8988T (cell line): Measurements from ENCODE around the gene TMEM107.

Source experiments
- DNase-seq: peaks from one replicate; pipeline ENCODE4 v3.0.0; 2011

The TMEM107 gene

GRCh38 chr17:8161289-8162232 is 14.6 kb downstream of the TMEM107 start:
- DNase-seq, result no peak

- DNase-seq, result no peak
Observed at GRCh38 chr17:8160741-8161221, 15.4 kb downstream of the TMEM107 start.

- DNase-seq, result no peak
Observed at GRCh38 chr17:8160224-8160577, 16.0 kb downstream of the TMEM107 start.

GRCh38 chr17:8159459-8160223 is 16.5 kb downstream of the TMEM107 start:
- DNase-seq, result no peak

- DNase-seq, result no peak
Observed at GRCh38 chr17:8159032-8159400, 17.2 kb downstream of the TMEM107 start.

- peak; percentile 76 for DNase-seq
Observed at GRCh38 chr17:8158267-8159031, 17.7 kb downstream of the TMEM107 start.

- DNase-seq, result peak; percentile 88
Observed at GRCh38 chr17:8156246-8156992, 19.8 kb downstream of the TMEM107 start.

GRCh38 chr17:8155996-8156245 is 20.3 kb downstream of the TMEM107 start:
- no peak for DNase-seq

GRCh38 chr17:8155231-8155995 is 20.8 kb downstream of the TMEM107 start:
- DNase-seq, result no peak

GRCh38 chr17:8154608-8155155 is 21.5 kb downstream of the TMEM107 start:
- no peak for DNase-seq

GRCh38 chr17:8153957-8154607 is 22.1 kb downstream of the TMEM107 start:
- DNase-seq, result peak; percentile 78

GRCh38 chr17:8153525-8153956 is 22.6 kb downstream of the TMEM107 start:
- DNase-seq, result peak; percentile 9

- DNase-seq, result no peak
Observed at GRCh38 chr17:8153031-8153451, 23.1 kb downstream of the TMEM107 start.

GRCh38 chr17:8152112-8152775 is 23.9 kb downstream of the TMEM107 start, which contains the start of gene PER1:
PER1 (minus strand) TSS chr17:8152404; CDS start chr17:8150706, 1,698 bp downstream.
- DNase-seq, result peak; percentile 90

GRCh38 chr17:8151641-8152111 is 24.5 kb downstream of the TMEM107 start:
- DNase-seq, result no peak

GRCh38 chr17:8151120-8151640 is 25.0 kb downstream of the TMEM107 start:
- peak; percentile 81 for DNase-seq

GRCh38 chr17:8150194-8151119 is 25.7 kb downstream of the TMEM107 start:
- DNase-seq, result no peak

- DNase-seq, result no peak
Observed at GRCh38 chr17:8149419-8150193, 26.6 kb downstream of the TMEM107 start.
